ENCODE results near the gene P2RY6.

GRCh38 chr11:73306977-73307322 lies 34.8 kb downstream of the P2RY6 start:
- no peak for TF ChIP-seq POLR2A (IDR thresholded peaks at IDR 0.05; ENCODE audit: low read depth, low read length)
- no peak for TF ChIP-seq ELK1 (IDR thresholded peaks at IDR 0.05; ENCODE audit: borderline replicate concordance, low read depth, low read length)
- TF ChIP-seq CTCF (conservative IDR thresholded peaks at IDR 0.05; ENCODE audit: low read depth, low read length) = no peak
- no peak for TF ChIP-seq SMC3 (IDR thresholded peaks at IDR 0.05; ENCODE audit: low read depth, low read length)
- no peak for TF ChIP-seq BHLHE40 (IDR thresholded peaks at IDR 0.05; ENCODE audit: low read depth, low read length)
- TF ChIP-seq MXI1 (IDR thresholded peaks at IDR 0.05; ENCODE audit: borderline replicate concordance, low read depth, low read length) = no peak
- TF ChIP-seq NFE2L2 (IDR thresholded peaks at IDR 0.05; ENCODE audit: low read depth, low read length) = no peak
- TF ChIP-seq RCOR1 (IDR thresholded peaks at IDR 0.05; ENCODE audit: insufficient replicate concordance, low read length) = no peak

Data from IMR-90 (cell line).